Measurements from ENCODE around the gene SHC4. TPM values are rescaled to one million over a fixed set of nuclear protein-coding genes. Genes with fewer than 3 reads are reported as not detected.

Gene SHC4
- total RNA-seq, 2 donors from 2014 or later, result 0.29 to 0.58 TPM

GRCh38 chr15:48945386-48945785 is 18.3 kb downstream of the SHC4 start:
- peaks cover 2% of the 10 kb centered on the region for H3K4me1 Mint-ChIP-seq
- no peaks in the 10 kb centered on the region for H3K27me3 ChIP-seq (ENCODE audit: control insufficient read depth, insufficient read depth, low read length, poor library complexity, severe bottlenecking)
- no peak for DNase-seq
- H3K9ac ChIP-seq (ENCODE audit: extremely low read depth, low read length, poor library complexity, severe bottlenecking), result no peak overlapping the region
- H3K4me3 Mint-ChIP-seq, result no peak overlapping the region
- peaks cover 4% of the 10 kb centered on the region for H3K4me1 ChIP-seq (ENCODE audit: control insufficient read depth, insufficient read depth, low read length)
- H3K36me3 ChIP-seq (ENCODE audit: control insufficient read depth, insufficient read depth, low read length), result no peaks in the 10 kb centered on the region
- H3K27me3 Mint-ChIP-seq (ENCODE audit: insufficient read depth), result no peaks in the 10 kb centered on the region
- H3K27ac ChIP-seq (ENCODE audit: low read depth, low read length), result no peak overlapping the region
- H3K27ac Mint-ChIP-seq, result no peak overlapping the region
- no peaks in the 10 kb centered on the region for H3K9me3 ChIP-seq (ENCODE audit: control insufficient read depth, low read length)
- no peak for TF ChIP-seq CTCF (conservative IDR thresholded peaks at IDR 0.05)
- 95% methylated on average over 2 of the region's 2 CpGs; no CpG with 5 or more reads in 1 of the 2 experiments for WGBS, 2 experiments (ENCODE audit: insufficient coverage in 1 of 2, insufficient read length in 1 of 2)
- no peak overlapping the region for H3K4me3 ChIP-seq (ENCODE audit: low read length)
- H3K36me3 Mint-ChIP-seq (ENCODE audit: low read depth), result no peaks in the 10 kb centered on the region
- no peaks in the 10 kb centered on the region for H3K9me3 Mint-ChIP-seq

- no peaks in the 10 kb centered on the region for H3K36me3 Mint-ChIP-seq (ENCODE audit: low read depth)
- H3K4me3 Mint-ChIP-seq, result no peak overlapping the region
- DNase-seq, result no peak
- no peak overlapping the region for H3K9ac ChIP-seq (ENCODE audit: extremely low read depth, low read length, poor library complexity, severe bottlenecking)
- TF ChIP-seq CTCF (conservative IDR thresholded peaks at IDR 0.05), result no peak
- peaks cover 4% of the 10 kb centered on the region for H3K4me1 Mint-ChIP-seq
- H3K27me3 ChIP-seq (ENCODE audit: control insufficient read depth, insufficient read depth, low read length, poor library complexity, severe bottlenecking), result no peaks in the 10 kb centered on the region
- no peaks in the 10 kb centered on the region for H3K9me3 Mint-ChIP-seq
- H3K4me3 ChIP-seq (ENCODE audit: low read length), result no peak overlapping the region
- no peaks in the 10 kb centered on the region for H3K27me3 Mint-ChIP-seq (ENCODE audit: insufficient read depth)
- H3K27ac Mint-ChIP-seq, result no peak overlapping the region
- H3K4me1 ChIP-seq (ENCODE audit: control insufficient read depth, insufficient read depth, low read length), result peaks cover 4% of the 10 kb centered on the region
- no peak overlapping the region for H3K27ac ChIP-seq (ENCODE audit: low read depth, low read length)
- no peaks in the 10 kb centered on the region for H3K36me3 ChIP-seq (ENCODE audit: control insufficient read depth, insufficient read depth, low read length)
- no peaks in the 10 kb centered on the region for H3K9me3 ChIP-seq (ENCODE audit: control insufficient read depth, low read length)
- WGBS, 2 experiments (ENCODE audit: insufficient coverage in 1 of 2, insufficient read length in 1 of 2), result 83 to 96% methylated on average over 3 to 5 of the region's 5 CpGs
Measured at GRCh38 chr15:48941904-48942303, 21.8 kb downstream of the SHC4 start.

- Histone ChIP-seq H3K9me3 (ENCODE audit: control insufficient read depth, low read length) (no peaks in the 10 kb centered on the region), H3K4me3 (ENCODE audit: low read length) (no peak overlapping the region), H3K27ac (ENCODE audit: low read depth, low read length) (no peak overlapping the region), H3K36me3 (ENCODE audit: control insufficient read depth, insufficient read depth, low read length) (no peaks in the 10 kb centered on the region), H3K4me1 (ENCODE audit: control insufficient read depth, insufficient read depth, low read length) (no peaks in the 10 kb centered on the region), H3K27me3 (ENCODE audit: control insufficient read depth, insufficient read depth, low read length, poor library complexity, severe bottlenecking) (peaks cover under 1% of the 10 kb centered on the region), H3K9ac (ENCODE audit: extremely low read depth, low read length, poor library complexity, severe bottlenecking) (no peak overlapping the region)
- H3K36me3 Mint-ChIP-seq (ENCODE audit: low read depth), result no peaks in the 10 kb centered on the region
- no peaks in the 10 kb centered on the region for H3K9me3 Mint-ChIP-seq
- peaks cover 3% of the 10 kb centered on the region for H3K27me3 Mint-ChIP-seq (ENCODE audit: insufficient read depth)
- DNase-seq, result no peak
- H3K4me1 Mint-ChIP-seq, result peaks cover 2% of the 10 kb centered on the region
- H3K4me3 Mint-ChIP-seq, result no peak overlapping the region
- TF ChIP-seq CTCF (conservative IDR thresholded peaks at IDR 0.05), result no peak
- 94 to 95% methylated on average over 6 of the region's 6 CpGs for WGBS, 2 experiments (ENCODE audit: insufficient coverage in 1 of 2, insufficient read length in 1 of 2)
- H3K27ac Mint-ChIP-seq, result no peak overlapping the region
Measured at GRCh38 chr15:48940508-48940907, 23.2 kb downstream of the SHC4 start.

Data from endodermal cell (in vitro differentiated cells).